ENCODE measurements around the gene GRM4.
"Not testable (repeated sequence)": the region's sequence is repeated elsewhere in the genome, so short reads cannot be mapped to it uniquely, and the experiment has no call there.

Gene GRM4

GRCh38 chr6:34044945-34045595, 100.8 kb downstream of the GRM4 start:
- Histone ChIP-seq H3K4me1 (ENCODE audit: control insufficient read depth, insufficient read depth, low read length) (no peaks in the 10 kb centered on the region), H3K9me3 (ENCODE audit: control insufficient read depth, low read length) (no peaks in the 10 kb centered on the region), H3K27me3 (replicated peaks; ENCODE audit: control insufficient read depth, insufficient read depth, low read length) (peaks cover 45% of the 10 kb centered on the region), H3K4me3 (ENCODE audit: low read length) (no peak overlapping the region), H3K9ac (ENCODE audit: low read length) (no peak overlapping the region), H3K36me3 (ENCODE audit: control insufficient read depth, insufficient read depth, low read length, severe bottlenecking) (no peaks in the 10 kb centered on the region)
- DNase-seq (ENCODE audit: low read depth): no peak

- no peak for DNase-seq (ENCODE audit: low read depth)
- H3K4me3 ChIP-seq (ENCODE audit: low read length): no peak overlapping the region
Measured at GRCh38 chr6:34043359-34043758, 102.5 kb downstream of the GRM4 start.

GRCh38 chr6:34041998-34042397, 103.9 kb downstream of the GRM4 start:
- peaks cover 43% of the 10 kb centered on the region for H3K27me3 ChIP-seq (replicated peaks; ENCODE audit: control insufficient read depth, insufficient read depth, low read length)
- H3K4me1 ChIP-seq (ENCODE audit: control insufficient read depth, insufficient read depth, low read length); H3K9ac ChIP-seq (ENCODE audit: low read length); H3K9me3 ChIP-seq (ENCODE audit: control insufficient read depth, low read length); H3K36me3 ChIP-seq (ENCODE audit: control insufficient read depth, insufficient read depth, low read length, severe bottlenecking); H3K4me3 ChIP-seq (ENCODE audit: low read length); DNase-seq (ENCODE audit: low read depth): not testable (repeated sequence)

More at GRCh38 chr6:34043359-34043758, 102.5 kb downstream of the GRM4 start:
- H3K9me3 ChIP-seq (ENCODE audit: control insufficient read depth, low read length): no peaks in the 10 kb centered on the region
- peaks cover 39% of the 10 kb centered on the region for H3K27me3 ChIP-seq (replicated peaks; ENCODE audit: control insufficient read depth, insufficient read depth, low read length)
- H3K4me1 ChIP-seq (ENCODE audit: control insufficient read depth, insufficient read depth, low read length): no peaks in the 10 kb centered on the region
- no peak overlapping the region for H3K9ac ChIP-seq (ENCODE audit: low read length)
- H3K36me3 ChIP-seq (ENCODE audit: control insufficient read depth, insufficient read depth, low read length, severe bottlenecking): no peaks in the 10 kb centered on the region

- no peak for DNase-seq (ENCODE audit: low read depth)
- Histone ChIP-seq H3K4me3 (ENCODE audit: low read length) (no peak overlapping the region), H3K9ac (ENCODE audit: low read length) (no peak overlapping the region), H3K4me1 (ENCODE audit: control insufficient read depth, insufficient read depth, low read length) (no peaks in the 10 kb centered on the region), H3K27me3 (replicated peaks; ENCODE audit: control insufficient read depth, insufficient read depth, low read length) (peaks cover 42% of the 10 kb centered on the region), H3K9me3 (ENCODE audit: control insufficient read depth, low read length) (no peaks in the 10 kb centered on the region), H3K36me3 (ENCODE audit: control insufficient read depth, insufficient read depth, low read length, severe bottlenecking) (no peaks in the 10 kb centered on the region)
Measured at GRCh38 chr6:34041385-34041784, 104.5 kb downstream of the GRM4 start.

DNA sequence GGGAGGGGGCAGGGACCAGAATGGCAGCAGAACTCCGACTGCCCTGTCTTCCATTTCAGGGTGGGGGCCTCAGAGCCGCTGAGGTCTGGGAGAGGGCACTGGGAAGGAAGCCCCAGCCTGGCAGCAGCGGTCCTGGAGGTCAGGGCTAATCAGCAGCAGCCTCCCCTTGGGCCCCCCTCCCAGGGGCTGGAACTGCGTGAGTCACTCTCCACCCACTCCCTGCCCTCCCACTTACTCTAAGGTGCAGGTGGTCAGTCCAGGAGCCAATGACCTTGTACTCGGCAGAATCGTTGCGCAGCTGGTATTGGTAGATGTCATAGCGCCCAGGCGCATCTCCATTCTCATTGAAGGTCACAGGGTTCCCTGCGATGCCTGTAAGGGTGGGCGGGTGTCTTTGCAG, 105.9 kb downstream of the GRM4 start:
- Histone ChIP-seq H3K9me3 (ENCODE audit: control insufficient read depth, low read length) (no peaks in the 10 kb centered on the region), H3K4me1 (ENCODE audit: control insufficient read depth, insufficient read depth, low read length) (no peaks in the 10 kb centered on the region), H3K4me3 (ENCODE audit: low read length) (no peak overlapping the region), H3K36me3 (ENCODE audit: control insufficient read depth, insufficient read depth, low read length, severe bottlenecking) (no peaks in the 10 kb centered on the region), H3K9ac (ENCODE audit: low read length) (no peak overlapping the region), H3K27me3 (replicated peaks; ENCODE audit: control insufficient read depth, insufficient read depth, low read length) (peaks cover 46% of the 10 kb centered on the region)
- no peak for DNase-seq (ENCODE audit: low read depth)

GRCh38 chr6:34037151-34037550, 108.7 kb downstream of the GRM4 start:
- H3K9me3 ChIP-seq (ENCODE audit: control insufficient read depth, low read length): no peaks in the 10 kb centered on the region
- H3K27me3 ChIP-seq (replicated peaks; ENCODE audit: control insufficient read depth, insufficient read depth, low read length): peaks cover 66% of the 10 kb centered on the region
- no peaks in the 10 kb centered on the region for H3K4me1 ChIP-seq (ENCODE audit: control insufficient read depth, insufficient read depth, low read length)
- no peak overlapping the region for H3K4me3 ChIP-seq (ENCODE audit: low read length)
- no peak for DNase-seq (ENCODE audit: low read depth)
- H3K36me3 ChIP-seq (ENCODE audit: control insufficient read depth, insufficient read depth, low read length, severe bottlenecking): no peaks in the 10 kb centered on the region
- H3K9ac ChIP-seq (ENCODE audit: low read length): no peak overlapping the region

DNA sequence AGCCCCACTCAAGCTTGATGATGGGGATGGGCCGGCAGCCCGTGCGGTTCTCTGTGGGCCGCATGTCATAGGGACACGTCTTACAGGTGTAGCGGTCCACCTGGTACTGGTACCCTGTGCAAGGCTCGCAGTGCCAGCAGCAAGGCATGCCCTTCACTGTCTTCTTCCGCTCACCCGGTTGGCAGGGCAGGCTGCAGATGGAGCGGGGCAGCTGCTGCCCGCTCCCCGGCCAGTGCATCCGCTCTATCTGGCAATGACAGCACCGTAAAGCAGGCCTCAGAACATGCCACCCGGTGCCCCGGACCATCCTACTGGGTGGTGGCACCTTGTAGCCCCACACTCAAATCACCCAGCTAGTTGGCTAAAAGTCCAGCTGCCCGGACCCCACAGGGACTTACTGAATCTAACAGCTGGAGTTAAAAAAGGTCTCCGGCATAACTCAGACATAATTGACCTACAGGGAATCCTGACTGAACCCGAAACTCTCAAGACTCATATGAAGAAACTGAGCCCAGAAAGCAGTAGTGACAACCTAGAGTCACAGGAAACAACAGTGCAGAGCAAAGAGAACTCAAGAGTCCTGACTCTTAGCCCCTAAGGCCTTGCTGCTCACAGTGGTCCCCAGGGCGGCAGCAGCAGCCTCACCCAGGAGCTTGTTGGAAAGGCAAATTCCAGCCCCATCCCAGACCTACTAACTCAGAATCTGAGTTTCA, 109.4 kb downstream of the GRM4 start:
- H3K9me3 ChIP-seq (ENCODE audit: control insufficient read depth, low read length): no peaks in the 10 kb centered on the region
- H3K36me3 ChIP-seq (ENCODE audit: control insufficient read depth, insufficient read depth, low read length, severe bottlenecking): no peaks in the 10 kb centered on the region
- no peak overlapping the region for H3K4me3 ChIP-seq (ENCODE audit: low read length)
- no peak overlapping the region for H3K9ac ChIP-seq (ENCODE audit: low read length)
- H3K4me1 ChIP-seq (ENCODE audit: control insufficient read depth, insufficient read depth, low read length): no peaks in the 10 kb centered on the region
- H3K27me3 ChIP-seq (replicated peaks; ENCODE audit: control insufficient read depth, insufficient read depth, low read length): peaks cover 72% of the 10 kb centered on the region
- DNase-seq (ENCODE audit: low read depth): no peak

DNA sequence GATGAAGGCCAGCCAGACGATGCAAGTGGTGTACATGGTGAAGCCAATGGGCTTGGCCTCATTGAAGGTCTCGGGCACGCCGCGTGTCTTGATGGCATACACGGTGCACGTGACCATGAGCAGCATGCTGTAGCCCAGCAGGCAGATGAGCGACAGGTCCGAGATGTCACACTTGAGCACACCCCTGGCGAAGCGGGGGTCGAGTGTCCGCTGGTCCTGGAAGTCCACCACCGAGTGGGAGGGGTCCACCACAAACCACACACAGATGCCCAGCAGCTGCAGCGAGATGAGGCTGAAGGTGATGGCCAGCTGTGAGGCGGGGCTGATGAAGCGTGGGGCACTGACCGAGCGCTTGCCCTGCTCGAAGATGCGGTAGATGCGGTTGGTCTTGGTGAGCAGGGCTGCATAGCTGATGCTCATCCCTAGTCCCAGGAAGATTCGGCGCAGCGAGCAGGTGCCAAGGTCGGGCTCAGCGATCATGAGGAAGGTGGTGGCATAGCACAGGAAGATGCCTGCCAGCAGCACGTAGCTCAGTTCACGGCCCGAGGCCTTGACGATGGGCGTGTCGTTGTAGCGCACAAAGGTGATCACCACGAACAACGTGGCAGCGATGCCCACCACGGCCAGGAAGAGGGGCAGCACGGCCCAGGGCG, 110.1 kb downstream of the GRM4 start:
- Histone ChIP-seq H3K4me3 (ENCODE audit: low read length) (no peak overlapping the region), H3K27me3 (replicated peaks; ENCODE audit: control insufficient read depth, insufficient read depth, low read length) (peaks cover 70% of the 10 kb centered on the region), H3K9me3 (ENCODE audit: control insufficient read depth, low read length) (no peaks in the 10 kb centered on the region), H3K36me3 (ENCODE audit: control insufficient read depth, insufficient read depth, low read length, severe bottlenecking) (no peaks in the 10 kb centered on the region), H3K9ac (ENCODE audit: low read length) (no peak overlapping the region), H3K4me1 (ENCODE audit: control insufficient read depth, insufficient read depth, low read length) (no peaks in the 10 kb centered on the region)
- DNase-seq (ENCODE audit: low read depth): no peak

DNA sequence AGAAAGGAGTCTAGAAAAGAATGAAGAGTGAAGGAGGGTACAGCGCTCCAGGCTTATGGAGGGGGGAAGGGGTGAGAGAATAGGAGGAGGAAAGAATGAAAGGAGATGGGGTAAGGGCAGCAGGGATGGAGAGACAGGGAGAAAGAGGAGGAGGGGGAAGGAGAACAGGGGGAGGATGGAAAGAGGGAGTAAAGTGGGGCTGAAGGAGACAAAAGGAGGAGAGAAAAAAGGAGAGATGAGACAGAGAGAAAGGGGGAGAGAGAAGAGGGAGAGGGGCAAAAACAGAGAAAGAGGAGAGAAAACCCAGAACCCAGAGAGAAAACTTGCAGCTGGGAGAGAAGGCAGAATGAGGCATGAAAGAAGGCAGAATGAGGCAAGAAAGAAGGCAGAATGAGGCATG, 110.7 kb downstream of the GRM4 start:
- Histone ChIP-seq H3K4me3 (ENCODE audit: low read length) (no peak overlapping the region), H3K36me3 (ENCODE audit: control insufficient read depth, insufficient read depth, low read length, severe bottlenecking) (no peaks in the 10 kb centered on the region), H3K9ac (ENCODE audit: low read length) (no peak overlapping the region), H3K4me1 (ENCODE audit: control insufficient read depth, insufficient read depth, low read length) (no peaks in the 10 kb centered on the region), H3K9me3 (ENCODE audit: control insufficient read depth, low read length) (no peaks in the 10 kb centered on the region), H3K27me3 (replicated peaks; ENCODE audit: control insufficient read depth, insufficient read depth, low read length) (peaks cover 68% of the 10 kb centered on the region)
- DNase-seq (ENCODE audit: low read depth): no peak

- no peak for DNase-seq (ENCODE audit: low read depth)
- H3K4me1 ChIP-seq (ENCODE audit: control insufficient read depth, insufficient read depth, low read length): no peaks in the 10 kb centered on the region
- peaks cover 65% of the 10 kb centered on the region for H3K27me3 ChIP-seq (replicated peaks; ENCODE audit: control insufficient read depth, insufficient read depth, low read length)
- no peak overlapping the region for H3K4me3 ChIP-seq (ENCODE audit: low read length)
- no peaks in the 10 kb centered on the region for H3K9me3 ChIP-seq (ENCODE audit: control insufficient read depth, low read length)
- no peaks in the 10 kb centered on the region for H3K36me3 ChIP-seq (ENCODE audit: control insufficient read depth, insufficient read depth, low read length, severe bottlenecking)
- H3K9ac ChIP-seq (ENCODE audit: low read length): no peak overlapping the region
Measured at GRCh38 chr6:34032856-34033255, 113.0 kb downstream of the GRM4 start.

- no peaks in the 10 kb centered on the region for H3K4me1 ChIP-seq (ENCODE audit: control insufficient read depth, insufficient read depth, low read length)
- peaks cover 62% of the 10 kb centered on the region for H3K27me3 ChIP-seq (replicated peaks; ENCODE audit: control insufficient read depth, insufficient read depth, low read length)
- H3K4me3 ChIP-seq (ENCODE audit: low read length): no peak overlapping the region
- H3K9ac ChIP-seq (ENCODE audit: low read length): no peak overlapping the region
- DNase-seq (ENCODE audit: low read depth): no peak
- H3K9me3 ChIP-seq (ENCODE audit: control insufficient read depth, low read length): no peaks in the 10 kb centered on the region
- no peaks in the 10 kb centered on the region for H3K36me3 ChIP-seq (ENCODE audit: control insufficient read depth, insufficient read depth, low read length, severe bottlenecking)
Measured at GRCh38 chr6:34031625-34032383, 114.1 kb downstream of the GRM4 start.

All from adipocyte (in vitro differentiated cells).